ENCODE data around the gene BOD1.

BOD1 gene

GRCh38 chr5:173620784-173621183, 4.3 kb upstream of the BOD1 start:
- in situ Hi-C loops (cut with MboI; ENCODE audit: low pct_unique_long_range_greater_than_20kb, low sequenced_read_pairs, unreplicated experiment) = loop anchor here (5.0 to 25.0 kb wide), 2 partner anchors 352 to 692 kb away; no protein-coding TSS in a partner anchor
- no peak for DNase-seq (ENCODE audit: low spot score)
- TF ChIP-seq, protein P1, sequence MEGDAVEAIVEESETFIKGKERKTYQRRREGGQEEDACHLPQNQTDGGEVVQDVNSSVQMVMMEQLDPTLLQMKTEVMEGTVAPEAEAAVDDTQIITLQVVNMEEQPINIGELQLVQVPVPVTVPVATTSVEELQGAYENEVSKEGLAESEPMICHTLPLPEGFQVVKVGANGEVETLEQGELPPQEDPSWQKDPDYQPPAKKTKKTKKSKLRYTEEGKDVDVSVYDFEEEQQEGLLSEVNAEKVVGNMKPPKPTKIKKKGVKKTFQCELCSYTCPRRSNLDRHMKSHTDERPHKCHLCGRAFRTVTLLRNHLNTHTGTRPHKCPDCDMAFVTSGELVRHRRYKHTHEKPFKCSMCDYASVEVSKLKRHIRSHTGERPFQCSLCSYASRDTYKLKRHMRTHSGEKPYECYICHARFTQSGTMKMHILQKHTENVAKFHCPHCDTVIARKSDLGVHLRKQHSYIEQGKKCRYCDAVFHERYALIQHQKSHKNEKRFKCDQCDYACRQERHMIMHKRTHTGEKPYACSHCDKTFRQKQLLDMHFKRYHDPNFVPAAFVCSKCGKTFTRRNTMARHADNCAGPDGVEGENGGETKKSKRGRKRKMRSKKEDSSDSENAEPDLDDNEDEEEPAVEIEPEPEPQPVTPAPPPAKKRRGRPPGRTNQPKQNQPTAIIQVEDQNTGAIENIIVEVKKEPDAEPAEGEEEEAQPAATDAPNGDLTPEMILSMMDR (IDR thresholded peaks at IDR 0.05; ENCODE audit: extremely low read depth, insufficient read depth, missing control alignments) = no peak

- peak; percentile 77 for DNase-seq (ENCODE audit: low spot score)
- in situ Hi-C loops (cut with MboI; ENCODE audit: low pct_unique_long_range_greater_than_20kb, low sequenced_read_pairs, unreplicated experiment) = loop anchor here (25.0 kb wide), 1 partner anchor 693 kb away; no protein-coding TSS in a partner anchor
- TF ChIP-seq, protein P1 (IDR thresholded peaks at IDR 0.05; ENCODE audit: extremely low read depth, insufficient read depth, missing control alignments) = peak; percentile 84
Observed at GRCh38 chr5:173618927-173619519, 2.6 kb upstream of the BOD1 start.

GRCh38 chr5:173615884-173616576, 420 bp downstream of the BOD1 start:
- TF ChIP-seq, protein P1 (IDR thresholded peaks at IDR 0.05; ENCODE audit: extremely low read depth, insufficient read depth, missing control alignments) = peak; percentile 66
- in situ Hi-C loops (cut with MboI; ENCODE audit: low pct_unique_long_range_greater_than_20kb, low sequenced_read_pairs, unreplicated experiment) = loop anchor here (25.0 kb wide), 1 partner anchor 696 kb away; no protein-coding TSS in a partner anchor
- peak; percentile 80 for DNase-seq (ENCODE audit: low spot score)

DNA sequence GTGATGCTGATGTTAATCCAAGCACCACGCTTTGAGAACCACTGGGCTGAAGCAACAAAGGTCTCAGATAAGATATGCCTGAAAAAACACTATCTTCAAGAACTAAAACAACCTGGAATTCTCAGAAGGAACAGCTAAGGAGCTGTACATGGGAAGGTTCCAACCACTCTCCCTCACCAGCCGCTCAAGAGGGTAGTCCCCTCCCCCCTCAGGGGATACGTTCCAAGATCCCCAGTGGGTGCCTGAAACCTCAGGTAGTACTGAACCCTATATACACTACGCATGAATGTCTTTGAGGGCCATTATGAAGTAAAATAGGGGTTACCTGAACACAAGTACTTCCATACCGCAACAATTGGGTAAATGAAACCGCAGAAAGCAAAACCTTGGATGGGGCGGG, 1.9 kb downstream of the BOD1 start:
- DNase-seq (ENCODE audit: low spot score) = no peak
- TF ChIP-seq, protein P1 (IDR thresholded peaks at IDR 0.05; ENCODE audit: extremely low read depth, insufficient read depth, missing control alignments) = no peak
- in situ Hi-C loops (cut with MboI; ENCODE audit: low pct_unique_long_range_greater_than_20kb, low sequenced_read_pairs, unreplicated experiment) = loop anchor here (25.0 kb wide), 1 partner anchor 698 kb away; no protein-coding TSS in a partner anchor

GRCh38 chr5:173613433-173614159, 2.9 kb downstream of the BOD1 start:
- DNase-seq (ENCODE audit: low spot score) = no peak
- in situ Hi-C loops (cut with MboI; ENCODE audit: low pct_unique_long_range_greater_than_20kb, low sequenced_read_pairs, unreplicated experiment) = loop anchor here (25.0 kb wide), 1 partner anchor 699 kb away; no protein-coding TSS in a partner anchor
- TF ChIP-seq, protein P1 (IDR thresholded peaks at IDR 0.05; ENCODE audit: extremely low read depth, insufficient read depth, missing control alignments) = no peak

- in situ Hi-C loops (cut with MboI; ENCODE audit: low pct_unique_long_range_greater_than_20kb, low sequenced_read_pairs, unreplicated experiment) = loop anchor here (25.0 kb wide), 1 partner anchor 699 kb away; no protein-coding TSS in a partner anchor
- TF ChIP-seq, protein P1 (IDR thresholded peaks at IDR 0.05; ENCODE audit: extremely low read depth, insufficient read depth, missing control alignments) = no peak
- no peak for DNase-seq (ENCODE audit: low spot score)
Observed at GRCh38 chr5:173612948-173613347, 3.5 kb downstream of the BOD1 start.
